Neural cell (in vitro differentiated cells): Measurements from ENCODE around the gene KXD1.

Experiments
- CTCF ChIP-seq: fragments of 450-650 bp; IDR thresholded peaks from 2 replicates; pipeline ENCODE4 v1.5.1; 2014; ENCODE audit warnings: antibody characterized with exemption, mild to moderate bottlenecking, moderate library complexity; ENCODE audit not compliant: poor library complexity, severe bottlenecking
- EZH2 ChIP-seq: fragments of 200-600, 300-800 bp; shearing (Covaris generic), sonication (generic); IDR thresholded peaks from 2 replicates; pipeline ENCODE4 v1.6.1; 2014; ENCODE audit warnings: antibody characterized with exemption, low read length, borderline replicate concordance, mild to moderate bottlenecking; ENCODE audit not compliant: insufficient read depth, poor library complexity, severe bottlenecking
- MXI1 ChIP-seq: fragments of 450-650 bp; conservative IDR thresholded peaks from 2 replicates; pipeline ENCODE4 v1.6.1; 2014; ENCODE audit warnings: antibody characterized with exemption, mild to moderate bottlenecking; ENCODE audit not compliant: poor library complexity, severe bottlenecking
- RAD21 ChIP-seq: fragments of 450-650 bp; conservative IDR thresholded peaks from 2 replicates; pipeline ENCODE4 v1.6.1; 2014; ENCODE audit warnings: antibody characterized with exemption, mild to moderate bottlenecking, moderate library complexity

DNA sequence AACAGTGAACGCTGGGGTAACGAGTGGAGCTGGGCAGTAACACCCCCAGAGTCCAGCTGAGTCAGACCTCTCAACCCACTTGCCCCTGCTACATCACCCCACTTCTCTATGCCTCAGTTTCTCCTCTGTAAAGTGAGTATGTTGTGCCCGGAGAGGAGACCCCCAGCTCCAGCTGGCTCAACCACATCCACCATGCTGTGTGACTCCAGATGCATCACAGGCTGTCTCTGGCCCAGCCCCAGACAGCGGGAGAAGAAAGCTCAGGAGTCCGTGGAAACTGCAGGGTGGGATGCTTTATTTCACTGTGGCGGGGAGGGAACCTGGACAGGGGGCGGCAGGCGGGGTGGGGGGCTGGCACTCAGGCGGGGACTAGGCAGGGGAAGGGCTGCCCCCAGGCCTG, 26.2 kb upstream of the KXD1 start:
- no peak for TF ChIP-seq CTCF
- TF ChIP-seq RAD21, result no peak
- TF ChIP-seq EZH2, result no peak
- TF ChIP-seq MXI1, result no peak
